Central memory CD8-positive, alpha-beta T cell (primary cell): ENCODE data around the gene APCDD1L.

Source experiments
- ATAC-seq: fragments of 150-1000 bp; cut with Tn5 transposase; replicated peaks from 2 replicates; pipeline ENCODE4 v1.10.0; 2022; ENCODE audit warnings: mild to moderate bottlenecking, moderate FRiP score, moderate number of reproducible peaks; ENCODE audit not compliant: poor library complexity, severe bottlenecking; ENCODE audit errors: extremely low read depth
- DNase-seq, 2 donors: peaks; one replicate each; pipeline ENCODE4 v3.0.0; 2021; ENCODE audit warnings: low spot score in 2 of 2
- H3K27ac Mint-ChIP-seq: one replicate; pipeline ENCODE4 v1.8.0; 2022; ENCODE audit warnings: low read depth, mild to moderate bottlenecking, moderate library complexity, mixed read lengths
- H3K27me3 Mint-ChIP-seq: one replicate; pipeline ENCODE4 v1.8.0; 2022; ENCODE audit warnings: mixed read lengths
- H3K36me3 Mint-ChIP-seq: one replicate; pipeline ENCODE4 v1.8.0; 2022; ENCODE audit warnings: mild to moderate bottlenecking, moderate library complexity, mixed read lengths; ENCODE audit not compliant: insufficient read depth
- H3K4me1 Mint-ChIP-seq: one replicate; pipeline ENCODE4 v1.8.0; 2022; ENCODE audit warnings: mixed read lengths
- H3K4me3 Mint-ChIP-seq: one replicate; pipeline ENCODE4 v1.8.0; 2022; ENCODE audit warnings: mild to moderate bottlenecking, moderate library complexity, mixed read lengths
- H3K9me3 Mint-ChIP-seq: one replicate; pipeline ENCODE4 v1.8.0; 2022; ENCODE audit warnings: mixed read lengths

Gene APCDD1L

GRCh38 chr20:58441723-58442122 lies 73.5 kb downstream of the APCDD1L start:
- Mint-ChIP-seq H3K4me3 (no peak overlapping the region), H3K27ac (no peak overlapping the region), H3K27me3 (no peaks in the 10 kb centered on the region), H3K36me3 (peaks cover 32% of the 10 kb centered on the region), H3K4me1 (peaks cover 14% of the 10 kb centered on the region), H3K9me3 (no peaks in the 10 kb centered on the region)
- DNase-seq (no peak), ATAC-seq (no peak)

GRCh38 chr20:58440021-58440767 lies 75.0 kb downstream of the APCDD1L start:
- Mint-ChIP-seq H3K36me3 (peaks cover 39% of the 10 kb centered on the region), H3K27me3 (no peaks in the 10 kb centered on the region), H3K4me3 (no peak overlapping the region), H3K27ac (peak overlapping the region; percentile 41), H3K9me3 (no peaks in the 10 kb centered on the region), H3K4me1 (peaks cover 22% of the 10 kb centered on the region)
- ATAC-seq (no peak), DNase-seq (no peak)

DNA sequence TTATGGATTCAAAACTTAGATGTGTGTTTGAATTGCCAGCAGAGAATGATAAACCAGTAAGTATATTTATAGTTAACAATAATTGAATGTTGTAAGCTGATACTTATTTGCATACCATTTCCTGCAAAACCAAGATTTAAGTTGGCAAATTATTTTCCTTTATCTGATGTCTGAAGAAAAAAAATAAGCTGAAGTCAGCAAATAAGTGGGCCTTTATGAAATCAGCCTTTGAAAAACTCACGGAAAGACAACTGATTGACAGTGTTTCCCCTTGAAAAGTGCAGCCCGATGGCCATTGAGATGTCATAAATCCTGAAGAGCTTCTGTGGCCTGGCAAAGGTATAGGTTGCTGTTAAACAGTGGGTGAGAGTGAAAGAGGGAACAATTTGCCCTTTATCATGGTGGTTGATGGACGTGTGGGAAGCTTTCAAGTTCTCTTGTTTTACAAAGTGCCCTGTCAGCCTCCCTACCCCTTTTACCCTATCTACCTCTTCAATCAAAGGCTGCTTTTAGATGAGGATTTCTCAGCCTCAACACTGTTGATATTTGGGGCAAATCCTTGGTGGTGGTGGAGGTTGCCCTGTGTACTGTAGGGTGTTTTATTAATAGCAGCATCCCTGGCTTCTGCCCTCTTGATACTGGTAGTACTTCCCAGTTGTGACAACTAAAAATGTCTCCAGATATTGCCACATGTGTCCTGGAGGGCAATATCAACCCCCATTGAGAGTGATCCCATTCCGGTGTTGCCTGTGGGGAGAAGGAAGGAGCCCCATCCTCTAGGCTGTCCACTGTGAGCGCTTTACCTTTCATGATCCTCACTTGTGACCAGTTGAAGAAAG lies 76.0 kb downstream of the APCDD1L start:
- DNase-seq = no peak
- H3K36me3 Mint-ChIP-seq = peaks cover 32% of the 10 kb centered on the region
- H3K27ac Mint-ChIP-seq = peak overlapping the region; percentile 53
- H3K4me3 Mint-ChIP-seq = no peak overlapping the region
- H3K9me3 Mint-ChIP-seq = no peaks in the 10 kb centered on the region
- ATAC-seq = no peak
- no peaks in the 10 kb centered on the region for H3K27me3 Mint-ChIP-seq
- peaks cover 28% of the 10 kb centered on the region for H3K4me1 Mint-ChIP-seq

GRCh38 chr20:58436868-58437645 lies 78.1 kb downstream of the APCDD1L start:
- peaks cover 29% of the 10 kb centered on the region for H3K36me3 Mint-ChIP-seq
- peak overlapping the region; percentile 53 for H3K27ac Mint-ChIP-seq
- H3K4me1 Mint-ChIP-seq = peaks cover 32% of the 10 kb centered on the region
- H3K9me3 Mint-ChIP-seq = no peaks in the 10 kb centered on the region
- DNase-seq (no peak), ATAC-seq (no peak)
- no peaks in the 10 kb centered on the region for H3K27me3 Mint-ChIP-seq
- no peak overlapping the region for H3K4me3 Mint-ChIP-seq

DNA sequence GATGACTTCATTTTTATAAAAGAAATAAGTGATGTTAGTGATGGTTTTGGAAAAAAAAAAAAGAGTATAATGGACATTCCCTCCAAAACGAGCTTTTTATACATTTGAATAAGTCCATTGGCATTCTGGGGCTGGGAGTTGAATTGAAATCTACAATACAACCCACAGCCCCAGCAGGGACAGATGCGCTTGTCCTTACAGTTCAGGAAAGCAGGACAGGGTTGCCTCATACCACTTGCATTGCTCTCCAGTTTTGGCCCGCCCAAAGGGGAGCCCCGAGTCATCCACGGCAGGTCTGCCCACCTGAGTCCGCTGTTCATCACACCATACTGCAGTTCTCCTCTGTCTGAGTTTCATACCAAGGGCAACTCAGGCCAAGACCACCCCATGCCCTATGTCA lies 80.0 kb downstream of the APCDD1L start:
- DNase-seq = no peak
- Mint-ChIP-seq H3K4me1 (peaks cover 38% of the 10 kb centered on the region), H3K9me3 (no peaks in the 10 kb centered on the region), H3K27me3 (no peaks in the 10 kb centered on the region), H3K36me3 (peaks cover 23% of the 10 kb centered on the region), H3K4me3 (no peak overlapping the region), H3K27ac (no peak overlapping the region)
- no peak for ATAC-seq

DNA sequence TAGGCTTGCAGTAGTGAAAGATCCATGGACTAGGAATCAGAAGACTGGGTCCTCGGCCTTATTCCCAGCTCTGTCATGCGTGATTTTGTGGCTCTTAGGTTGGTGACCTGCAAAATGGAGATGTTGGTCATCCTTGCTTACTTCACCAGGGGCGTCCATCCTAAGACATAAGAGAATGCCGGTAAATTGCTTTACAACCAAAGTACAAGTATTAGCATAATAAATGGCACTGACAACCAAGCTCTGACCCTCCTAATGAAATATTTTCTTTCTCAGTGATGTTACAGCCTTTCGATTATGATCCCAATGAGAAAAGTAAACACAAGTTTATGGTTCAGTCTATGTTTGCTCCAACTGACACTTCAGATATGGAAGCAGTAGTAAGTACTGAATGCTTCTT lies 80.9 kb downstream of the APCDD1L start:
- Mint-ChIP-seq H3K4me3 (no peak overlapping the region), H3K27me3 (no peaks in the 10 kb centered on the region), H3K9me3 (no peaks in the 10 kb centered on the region), H3K4me1 (peaks cover 38% of the 10 kb centered on the region), H3K36me3 (peaks cover 17% of the 10 kb centered on the region), H3K27ac (peak overlapping the region; percentile 77)
- DNase-seq = no peak
- ATAC-seq = no peak

GRCh38 chr20:58433759-58434158 lies 81.4 kb downstream of the APCDD1L start:
- DNase-seq (no peak), ATAC-seq (no peak)
- no peak overlapping the region for H3K4me3 Mint-ChIP-seq
- no peaks in the 10 kb centered on the region for H3K27me3 Mint-ChIP-seq
- H3K27ac Mint-ChIP-seq = peak overlapping the region; percentile 77
- H3K9me3 Mint-ChIP-seq = no peaks in the 10 kb centered on the region
- H3K36me3 Mint-ChIP-seq = peaks cover 17% of the 10 kb centered on the region
- peaks cover 41% of the 10 kb centered on the region for H3K4me1 Mint-ChIP-seq

DNA sequence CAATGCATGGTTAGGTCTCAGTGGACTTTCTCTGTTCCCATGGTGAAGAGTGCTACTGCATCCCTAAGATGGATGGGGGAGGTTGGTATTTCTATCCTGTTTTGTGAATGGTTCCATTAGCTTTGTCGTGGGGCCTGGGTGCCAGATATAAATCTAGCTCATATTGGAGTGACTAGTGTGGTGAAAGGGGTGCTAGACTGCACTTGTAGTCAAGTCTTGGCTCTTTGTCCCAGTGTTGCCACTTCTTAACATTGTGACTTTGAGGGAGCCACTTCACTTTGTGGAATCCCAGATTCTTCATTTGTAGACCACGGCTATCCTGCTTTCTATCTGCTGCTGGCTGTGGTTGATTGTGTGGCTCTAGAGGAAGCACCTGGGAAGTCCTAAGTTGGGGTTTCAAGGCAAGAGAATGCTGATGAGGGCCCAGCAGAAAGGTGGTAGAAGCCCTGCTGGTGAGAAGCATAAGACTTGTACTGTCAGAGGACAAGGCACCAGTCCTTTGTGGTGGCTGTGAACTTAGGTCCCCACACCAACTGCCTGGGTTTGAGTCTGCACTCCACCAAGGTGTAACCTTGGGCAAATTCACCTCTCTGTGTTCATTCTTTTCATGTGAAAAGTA lies 82.1 kb downstream of the APCDD1L start:
- peak overlapping the region; percentile 77 for H3K27ac Mint-ChIP-seq
- peaks cover 17% of the 10 kb centered on the region for H3K36me3 Mint-ChIP-seq
- H3K4me3 Mint-ChIP-seq = no peak overlapping the region
- DNase-seq = no peak
- H3K9me3 Mint-ChIP-seq = no peaks in the 10 kb centered on the region
- peaks cover 43% of the 10 kb centered on the region for H3K4me1 Mint-ChIP-seq
- no peak for ATAC-seq
- H3K27me3 Mint-ChIP-seq = no peaks in the 10 kb centered on the region

GRCh38 chr20:58432186-58432954 lies 82.8 kb downstream of the APCDD1L start:
- no peaks in the 10 kb centered on the region for H3K27me3 Mint-ChIP-seq
- H3K9me3 Mint-ChIP-seq = no peaks in the 10 kb centered on the region
- DNase-seq (no peak), ATAC-seq (no peak)
- H3K27ac Mint-ChIP-seq = peak overlapping the region; percentile 77
- H3K4me3 Mint-ChIP-seq = no peak overlapping the region
- H3K4me1 Mint-ChIP-seq = peaks cover 38% of the 10 kb centered on the region
- H3K36me3 Mint-ChIP-seq = peaks cover 11% of the 10 kb centered on the region

GRCh38 chr20:58431134-58431533 lies 84.1 kb downstream of the APCDD1L start:
- peaks cover 11% of the 10 kb centered on the region for H3K36me3 Mint-ChIP-seq
- peaks cover 36% of the 10 kb centered on the region for H3K4me1 Mint-ChIP-seq
- no peak for ATAC-seq
- H3K27ac Mint-ChIP-seq = no peak overlapping the region
- no peaks in the 10 kb centered on the region for H3K9me3 Mint-ChIP-seq
- H3K27me3 Mint-ChIP-seq = no peaks in the 10 kb centered on the region
- no peak overlapping the region for H3K4me3 Mint-ChIP-seq
- no peak for DNase-seq

DNA sequence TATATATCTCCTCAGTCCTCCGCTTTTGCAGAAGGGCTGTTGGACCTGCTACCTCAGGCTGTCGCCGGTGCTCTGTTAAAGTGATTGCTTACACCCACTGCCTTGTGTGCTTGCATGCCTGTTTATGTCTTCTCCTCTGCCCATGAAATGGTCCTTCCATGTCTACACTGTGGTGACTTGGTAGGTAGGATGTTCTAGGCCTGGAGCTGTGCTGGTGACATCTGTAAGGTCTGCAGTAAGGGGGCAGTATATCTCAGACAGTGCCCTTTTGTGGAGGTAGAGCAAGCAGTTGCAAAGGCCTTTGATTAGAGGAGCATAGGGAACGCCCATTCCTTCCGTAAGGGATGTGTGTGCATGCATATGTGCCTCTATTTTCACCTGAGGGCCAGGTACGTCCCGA lies 85.9 kb downstream of the APCDD1L start:
- H3K9me3 Mint-ChIP-seq = no peaks in the 10 kb centered on the region
- peaks cover 30% of the 10 kb centered on the region for H3K4me1 Mint-ChIP-seq
- H3K4me3 Mint-ChIP-seq = no peak overlapping the region
- no peaks in the 10 kb centered on the region for H3K27me3 Mint-ChIP-seq
- no peak for ATAC-seq
- H3K27ac Mint-ChIP-seq = no peak overlapping the region
- no peak for DNase-seq
- H3K36me3 Mint-ChIP-seq = peaks cover 4% of the 10 kb centered on the region

- no peak for DNase-seq
- Mint-ChIP-seq H3K4me1 (peaks cover 33% of the 10 kb centered on the region), H3K36me3 (peaks cover 2% of the 10 kb centered on the region), H3K4me3 (no peak overlapping the region), H3K27me3 (no peaks in the 10 kb centered on the region), H3K27ac (no peak overlapping the region), H3K9me3 (no peaks in the 10 kb centered on the region)
- ATAC-seq = no peak
These were observed 86.8 kb downstream of the APCDD1L start for GRCh38 chr20:58428364-58428763.
